Testis (tissue), 3 donors: ENCODE results near the gene XXYLT1. TPM values are rescaled to one million over a fixed set of nuclear protein-coding genes. Genes with fewer than 3 reads are reported as not detected.
A peak's percentile ranks its signal among the peaks of the same experiment; 100 is the strongest.

Source experiments
- DNase-seq: peaks from one replicate; pipeline ENCODE4 v3.0.0-alpha.2; 2019
- H3K27ac ChIP-seq, 2 donors: fragments of 200-600 bp; sonication (generic); one replicate each; pipeline ENCODE4 v1.5.1; 2019
- H3K27me3 ChIP-seq: fragments of 200-600 bp; sonication (generic); one replicate; pipeline ENCODE4 v1.5.1; 2019
- H3K36me3 ChIP-seq: fragments of 200-600 bp; sonication (generic); one replicate; pipeline ENCODE4 v1.5.1; 2017; ENCODE audit warnings: low read depth; ENCODE audit errors: missing control alignments
- H3K4me1 ChIP-seq: fragments of 200-600 bp; sonication (generic); one replicate; pipeline ENCODE4 v1.5.1; 2019
- H3K4me3 ChIP-seq, 2 donors: fragments of 200-600 bp; sonication (generic); one replicate each; pipeline ENCODE4 v1.5.1; 2017 to 2019
- H3K9me3 ChIP-seq: fragments of 200-600 bp; sonication (generic); one replicate; pipeline ENCODE4 v1.5.1; 2017
- CTCF ChIP-seq, 3 experiments: fragments of 450-650 bp in 2 of 3; fragments of 200-600 bp in 1 of 3; sonication (generic) in 1 of 3; IDR thresholded peaks; one replicate each; pipeline ENCODE4 v1.5.1; 2016 to 2019; ENCODE audit warnings: antibody characterized with exemption in 3 of 3, mild to moderate bottlenecking in 2 of 3, moderate library complexity in 1 of 3
- POLR2A ChIP-seq: fragments of 450-650 bp; IDR thresholded peaks from one replicate; pipeline ENCODE4 v1.6.1; 2017; ENCODE audit warnings: antibody characterized with exemption, mild to moderate bottlenecking, moderate library complexity
- WGBS, 2 donors: methylation state at CpG; one replicate each; pipeline ENCODE4 v1.1.5; 2018; 5-methylcytosine and 5-hydroxymethylcytosine counted together
- intact Hi-C: fragments of 100-400 bp; cut with DNase I; formaldehyde crosslinking; loops from one replicate; pipeline ENCODE4 v1.15.1; 2023; ENCODE audit warnings: low total_unique reads
- polyA plus RNA-seq: library from polyadenylated mRNA; stranded (reverse); fragments of 350-450 nt; fragmentation: Illumina TruSeq; extraction: RNeasy Lipid Tissue Mini Kit (QIAGEN cat#74804); gene quantifications from one replicate; pipeline ENCODE4 v1.2.3, GENCODE V29; 2014; ENCODE audit warnings: low read depth, low replicate concordance; ENCODE audit not compliant: insufficient read depth
- total RNA-seq, 2 donors: library from RNA; depleted of rRNA; stranded (reverse); fragments of >200 nt; gene quantifications; one replicate each; pipeline ENCODE4 v1.2.3, GENCODE V29; 2016

Gene XXYLT1
- total and polyA plus RNA-seq, 3 donors from 2014 or later: 7.2 to 12.5 (median 11.1) TPM

GRCh38 chr3:195259475-195260279, 11.3 kb downstream of the XXYLT1 start:
- H3K27me3 ChIP-seq: no peaks in the 10 kb centered on the region
- DNase-seq: peak; percentile 88
- H3K27ac ChIP-seq: peak overlapping the region; percentile 71 to 78
- no peaks in the 10 kb centered on the region for H3K9me3 ChIP-seq
- 0 to 2% methylated on average over 1 to 55 of the region's 82 CpGs for WGBS, 2 donors
- intact Hi-C loops: loop anchor here (5.0 to 10.0 kb wide), 2 partner anchors 145 to 572 kb away; partner anchors contain the start of gene FAM43A
- no peaks in the 10 kb centered on the region for H3K36me3 ChIP-seq
- peaks cover 12% of the 10 kb centered on the region for H3K4me1 ChIP-seq
- TF ChIP-seq CTCF (IDR thresholded peaks at IDR 0.05) (peak; percentile 68 to 100 (median 94)), POLR2A (no peak)
- H3K4me3 ChIP-seq: peak overlapping the region; percentile 71

DNA sequence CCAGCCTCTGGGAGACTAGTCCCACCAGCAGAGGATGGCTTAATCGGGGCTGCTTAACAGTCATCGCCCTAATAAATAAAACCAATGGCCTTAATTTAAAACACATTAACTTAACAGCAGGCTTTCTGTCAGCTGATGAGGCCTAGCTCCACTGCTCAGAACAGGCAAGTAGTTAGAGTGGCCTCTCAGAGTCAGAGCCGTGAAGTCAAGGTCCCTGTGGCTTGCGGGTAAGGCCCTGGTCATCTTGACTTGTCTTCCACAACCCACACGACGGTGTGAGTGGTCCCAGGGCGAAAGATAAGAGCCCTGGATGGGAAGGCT, 11.8 kb downstream of the XXYLT1 start:
- Histone ChIP-seq H3K4me3 (peak overlapping the region; percentile 71), H3K4me1 (peaks cover 12% of the 10 kb centered on the region), H3K27ac (peak overlapping the region; percentile 71 to 78), H3K36me3 (no peaks in the 10 kb centered on the region), H3K27me3 (no peaks in the 10 kb centered on the region), H3K9me3 (no peaks in the 10 kb centered on the region)
- intact Hi-C loops: loop anchor here (5.0 to 10.0 kb wide), 2 partner anchors 144 to 572 kb away; partner anchors contain the start of gene FAM43A
- 18 to 20% methylated on average over 1 to 7 of the region's 7 CpGs for WGBS, 2 donors
- no peak for TF ChIP-seq CTCF (IDR thresholded peaks at IDR 0.05)
- no peak for TF ChIP-seq POLR2A
- no peak for DNase-seq

DNA sequence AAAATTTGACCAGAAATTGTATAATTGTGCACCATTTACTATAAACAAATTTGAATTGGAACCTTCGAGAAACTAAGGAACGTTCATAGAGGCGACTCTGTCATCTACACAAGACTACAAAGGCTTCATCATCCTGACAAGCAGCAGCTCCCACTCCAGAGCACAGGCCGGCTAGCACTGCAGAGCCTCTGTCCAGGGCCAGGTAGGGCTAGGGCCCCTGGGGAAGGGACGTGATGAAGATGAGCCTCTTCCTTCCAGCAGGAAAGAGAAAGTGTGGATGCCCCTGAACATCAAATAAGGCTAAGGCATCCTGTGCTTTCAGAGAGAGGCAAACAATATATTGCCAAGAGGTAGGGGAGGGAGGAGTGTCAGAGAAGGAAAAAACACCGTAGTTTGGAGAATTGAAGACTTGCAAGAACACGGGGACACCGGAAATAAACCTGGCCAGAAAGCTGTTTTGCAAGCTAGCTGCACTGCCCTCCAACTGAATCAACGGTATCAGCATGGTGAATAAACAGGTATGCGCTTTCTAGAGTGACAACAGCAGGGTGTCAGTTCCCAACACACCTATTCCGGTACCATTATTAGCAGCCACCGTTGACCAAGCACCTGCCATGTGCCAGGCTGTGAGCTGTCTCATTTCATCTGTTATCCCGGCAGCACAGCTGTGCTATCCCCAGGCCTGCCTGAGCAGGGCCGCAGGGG, 12.4 kb downstream of the XXYLT1 start:
- H3K4me3 ChIP-seq: no peak overlapping the region
- intact Hi-C loops: loop anchor here (5.0 to 10.0 kb wide), 2 partner anchors 144 to 571 kb away; partner anchors contain the start of gene FAM43A
- TF ChIP-seq CTCF (IDR thresholded peaks at IDR 0.05) (no peak), POLR2A (no peak)
- H3K27me3 ChIP-seq: no peaks in the 10 kb centered on the region
- H3K9me3 ChIP-seq: no peaks in the 10 kb centered on the region
- H3K27ac ChIP-seq: peak overlapping the region; percentile 71 to 78
- H3K36me3 ChIP-seq: no peaks in the 10 kb centered on the region
- WGBS, 2 donors: 60 to 64% methylated on average over 12 to 14 of the region's 14 CpGs
- no peak for DNase-seq
- peaks cover 12% of the 10 kb centered on the region for H3K4me1 ChIP-seq

- Histone ChIP-seq H3K4me1 (peaks cover 12% of the 10 kb centered on the region), H3K4me3 (no peak overlapping the region), H3K36me3 (no peaks in the 10 kb centered on the region), H3K9me3 (no peaks in the 10 kb centered on the region), H3K27ac (no peak overlapping the region), H3K27me3 (no peaks in the 10 kb centered on the region)
- TF ChIP-seq POLR2A: no peak
- no peak for TF ChIP-seq CTCF (IDR thresholded peaks at IDR 0.05)
- DNase-seq: no peak
- WGBS, 2 donors: 88 to 92% methylated on average over 14 to 16 of the region's 16 CpGs
- intact Hi-C loops: loop anchor here (5.0 to 10.0 kb wide), 2 partner anchors 143 to 570 kb away; partner anchors contain the start of gene FAM43A
Measured at GRCh38 chr3:195257454-195258448, 13.2 kb downstream of the XXYLT1 start.
